Activated T-cell treated with anti-CD3 and anti-CD28 coated beads, Interleukin-2, amount 50 U/mL, for 72 hours (primary cell): ENCODE measurements around the gene ROPN1L. TPM values are rescaled to one million over a fixed set of nuclear protein-coding genes. Genes with fewer than 3 reads are reported as not detected.

ENCODE experiments used
- ATAC-seq, 2 donors: fragments of 150-1000 bp; cut with Tn5 transposase; replicated peaks in 1 of 2; 2 replicates each; pipeline ENCODE4 v1.10.0; 2021; ENCODE audit warnings: moderate library complexity in 2 of 2, mild to moderate bottlenecking in 1 of 2
- DNase-seq, 2 donors: peaks; one replicate each; pipeline ENCODE4 v3.0.0; 2021 to 2022; ENCODE audit warnings: mixed read lengths in 1 of 2
- H3K27ac Mint-ChIP-seq: one replicate; pipeline ENCODE4 v1.8.0; 2022; ENCODE audit warnings: mild to moderate bottlenecking, moderate library complexity, mixed read lengths
- H3K27me3 Mint-ChIP-seq: one replicate; pipeline ENCODE4 v1.8.0; 2022; ENCODE audit warnings: low read depth, mixed read lengths
- H3K36me3 Mint-ChIP-seq, 2 donors: one replicate each; pipeline ENCODE4 v1.8.0; 2022; ENCODE audit warnings: mixed read lengths in 2 of 2, mild to moderate bottlenecking in 1 of 2; ENCODE audit not compliant: insufficient read depth in 2 of 2
- H3K4me1 Mint-ChIP-seq: one replicate; pipeline ENCODE4 v1.8.0; 2022; ENCODE audit warnings: low read depth, mixed read lengths
- H3K4me3 Mint-ChIP-seq, 2 donors: one replicate each; pipeline ENCODE4 v1.8.0; 2022; ENCODE audit warnings: mild to moderate bottlenecking in 2 of 2, mixed read lengths in 2 of 2, moderate library complexity in 2 of 2
- H3K9me3 Mint-ChIP-seq, 2 donors: one replicate each; pipeline ENCODE4 v1.8.0; 2022; ENCODE audit warnings: mixed read lengths in 2 of 2
- total RNA-seq, 2 donors: library from RNA; stranded (reverse); gene quantifications; one replicate each; pipeline ENCODE4 v1.2.3, GENCODE V29; 2022

Gene ROPN1L
- total RNA-seq, 2 donors from 2014 or later: 0.26 to 0.58 TPM

DNA sequence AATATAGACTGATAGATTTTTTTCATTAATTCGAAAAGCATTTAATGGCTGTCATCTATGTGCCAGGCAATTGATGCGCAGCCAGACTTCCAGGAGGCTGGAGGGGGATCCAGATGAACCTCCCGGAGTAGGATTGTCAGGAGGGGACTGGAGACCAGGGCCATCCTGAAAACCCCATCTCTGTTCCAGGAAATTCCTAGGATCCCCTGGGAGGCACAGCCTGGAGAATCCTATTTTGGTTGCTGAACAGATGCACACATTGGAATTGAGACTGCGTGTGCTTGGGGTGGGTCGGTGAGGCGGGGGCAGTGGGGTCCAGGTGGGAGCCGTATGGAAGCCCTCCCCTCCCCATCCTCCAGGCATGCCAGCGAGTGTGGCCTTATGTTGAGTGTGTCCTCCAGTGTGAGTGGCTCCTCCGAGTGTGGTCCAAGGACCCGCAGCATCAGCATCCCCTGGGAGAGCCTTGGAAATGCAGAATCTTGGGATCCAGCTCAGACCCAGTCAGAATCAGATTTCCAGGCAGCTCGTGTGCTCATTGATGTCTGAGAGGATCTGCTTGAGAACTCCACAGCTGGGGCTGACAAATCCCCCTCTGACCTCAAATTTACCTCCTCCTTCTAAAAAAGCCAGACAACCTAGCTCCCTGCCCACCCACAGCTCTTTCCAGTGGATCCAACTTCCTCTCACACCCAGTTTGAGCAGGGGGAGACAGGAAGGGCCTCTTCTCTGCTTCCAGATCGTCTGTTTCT, 38.7 kb downstream of the ROPN1L start:
- Mint-ChIP-seq H3K4me3 (no peak overlapping the region), H3K36me3 (no peaks in the 10 kb centered on the region), H3K4me1 (no peaks in the 10 kb centered on the region), H3K27me3 (no peaks in the 10 kb centered on the region), H3K27ac (no peak overlapping the region), H3K9me3 (no peaks in the 10 kb centered on the region)
- DNase-seq (no peak), ATAC-seq (no peak)

DNA sequence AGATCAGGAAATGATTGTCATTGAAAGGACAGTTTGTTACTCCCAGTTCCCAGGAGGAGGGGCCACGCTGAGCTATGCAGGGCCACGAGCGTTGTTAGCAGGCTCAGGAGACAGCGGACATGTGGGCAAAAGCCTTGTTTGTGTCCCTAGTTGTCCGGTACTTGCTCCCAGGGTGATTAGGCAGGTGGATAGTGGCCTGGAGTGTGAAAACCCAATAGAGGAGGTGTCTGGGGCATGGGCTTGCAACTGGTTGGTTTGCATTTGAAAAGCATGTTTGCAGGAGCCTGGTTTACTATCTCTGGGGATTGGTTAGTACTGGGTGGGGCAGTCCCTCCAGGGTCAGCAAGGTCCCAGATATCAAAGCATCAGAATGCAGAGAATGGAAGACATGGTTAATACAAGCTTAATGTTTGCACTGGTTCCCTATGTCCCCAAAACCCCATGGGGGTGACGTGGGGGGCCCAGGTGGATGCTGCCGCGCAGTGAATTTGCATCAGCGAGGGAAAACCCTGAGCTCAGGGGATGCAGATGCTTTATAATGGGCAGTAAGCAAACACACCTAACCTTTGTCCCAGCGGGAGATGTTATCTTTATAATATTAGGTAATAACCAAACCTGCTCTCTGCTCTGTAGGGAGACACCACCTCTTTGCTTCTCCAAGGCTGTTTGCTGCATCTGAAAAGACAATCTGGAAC, 39.7 kb downstream of the ROPN1L start:
- Mint-ChIP-seq H3K4me3 (no peak overlapping the region), H3K27me3 (no peaks in the 10 kb centered on the region), H3K27ac (no peak overlapping the region), H3K4me1 (no peaks in the 10 kb centered on the region), H3K36me3 (no peaks in the 10 kb centered on the region), H3K9me3 (no peaks in the 10 kb centered on the region)
- no peak for ATAC-seq
- DNase-seq: no peak

DNA sequence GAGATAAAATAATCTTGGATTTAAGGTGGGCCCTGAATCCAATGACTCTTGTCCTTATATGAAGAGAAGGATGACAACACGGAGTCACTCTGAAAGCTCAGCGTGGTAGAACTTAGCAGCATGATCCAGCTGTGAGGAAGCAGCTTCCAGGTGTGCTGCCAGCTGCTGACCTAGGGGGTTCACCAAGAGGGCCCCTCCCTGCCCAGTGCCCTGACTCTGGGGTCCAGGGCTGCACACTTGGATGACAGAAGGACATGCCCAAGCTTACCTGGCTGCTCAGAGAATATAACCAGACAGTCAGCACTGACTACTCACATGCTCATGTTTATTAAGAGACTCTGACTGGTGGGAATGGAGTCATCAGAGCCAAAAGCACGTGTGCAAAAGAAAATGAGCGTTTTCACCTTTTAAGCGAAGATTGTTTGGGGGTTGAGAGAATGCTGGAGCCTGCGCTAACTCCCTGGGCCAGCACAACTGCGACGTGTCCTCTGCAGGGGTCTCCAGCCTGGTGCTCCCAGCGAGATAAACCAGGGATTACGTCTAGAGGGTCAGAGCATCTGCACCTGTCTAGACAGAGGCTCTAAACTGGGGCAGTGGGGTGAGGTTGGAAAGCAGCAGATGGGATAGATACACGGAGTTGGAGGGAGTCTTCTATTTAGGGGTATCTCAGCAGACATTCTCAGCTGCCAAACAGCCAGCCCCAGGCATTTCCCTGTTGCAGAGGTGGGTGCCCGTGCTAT, 41.3 kb downstream of the ROPN1L start:
- H3K27ac Mint-ChIP-seq: no peak overlapping the region
- no peak for DNase-seq
- H3K4me3 Mint-ChIP-seq: no peak overlapping the region
- no peaks in the 10 kb centered on the region for H3K4me1 Mint-ChIP-seq
- no peak for ATAC-seq
- no peaks in the 10 kb centered on the region for H3K27me3 Mint-ChIP-seq
- no peaks in the 10 kb centered on the region for H3K36me3 Mint-ChIP-seq
- no peaks in the 10 kb centered on the region for H3K9me3 Mint-ChIP-seq

DNA sequence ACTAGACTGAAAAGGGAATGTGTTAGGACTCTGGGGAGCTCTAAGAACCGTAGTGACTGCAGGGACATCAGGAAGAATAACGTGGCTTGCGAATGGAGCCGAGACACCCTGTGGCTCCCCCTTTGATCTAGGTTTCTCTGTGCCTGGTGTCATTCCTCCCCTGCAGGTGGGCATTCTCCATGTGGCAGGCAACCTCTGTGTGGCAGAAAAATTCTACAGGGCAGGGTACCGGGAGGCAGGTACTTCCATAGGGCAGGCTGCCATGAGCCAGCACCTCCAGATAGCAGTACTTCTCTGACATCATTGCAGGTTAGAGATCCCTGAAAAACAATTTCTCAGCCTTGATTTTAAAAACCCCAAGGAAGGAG, 43.1 kb downstream of the ROPN1L start:
- peaks cover 4% of the 10 kb centered on the region for H3K4me1 Mint-ChIP-seq
- no peak for DNase-seq
- no peak overlapping the region for H3K4me3 Mint-ChIP-seq
- no peaks in the 10 kb centered on the region for H3K27me3 Mint-ChIP-seq
- H3K9me3 Mint-ChIP-seq: no peaks in the 10 kb centered on the region
- ATAC-seq: no peak
- no peaks in the 10 kb centered on the region for H3K36me3 Mint-ChIP-seq
- no peak overlapping the region for H3K27ac Mint-ChIP-seq

DNA sequence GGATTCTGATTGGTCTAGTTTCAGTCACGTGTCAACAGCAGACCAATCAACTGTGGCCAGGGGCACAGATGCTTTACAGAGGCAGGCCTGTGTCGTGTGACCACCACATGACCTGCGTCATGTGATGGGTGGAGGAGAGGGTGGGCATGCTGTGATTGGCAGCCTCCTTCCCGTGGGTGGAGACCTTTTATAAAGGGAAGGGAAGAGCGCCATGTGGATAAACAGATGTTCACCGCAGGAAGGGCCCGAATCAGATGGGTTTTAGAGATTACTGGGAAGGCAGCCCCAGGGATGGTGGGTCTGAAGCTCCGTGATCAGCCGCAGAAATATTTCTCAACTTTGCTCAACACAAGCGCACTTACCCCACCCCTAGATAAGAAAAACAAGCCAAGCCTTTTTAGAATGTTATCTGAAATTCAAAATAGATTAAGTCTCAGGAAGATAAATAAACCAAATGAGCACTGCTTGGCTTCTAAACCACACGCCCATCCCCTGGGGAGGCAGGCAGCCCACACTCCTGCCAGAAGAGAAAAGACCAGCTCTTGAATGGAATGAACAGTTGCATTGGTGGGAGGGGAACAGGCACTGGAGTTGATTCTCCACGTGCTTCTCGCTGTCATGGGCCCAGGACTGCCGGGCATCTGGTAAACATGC, 43.6 kb downstream of the ROPN1L start:
- Mint-ChIP-seq H3K27me3 (no peaks in the 10 kb centered on the region), H3K27ac (no peak overlapping the region), H3K4me3 (no peak overlapping the region), H3K4me1 (peaks cover 9% of the 10 kb centered on the region), H3K36me3 (no peaks in the 10 kb centered on the region), H3K9me3 (no peaks in the 10 kb centered on the region)
- DNase-seq: no peak
- no peak for ATAC-seq

DNA sequence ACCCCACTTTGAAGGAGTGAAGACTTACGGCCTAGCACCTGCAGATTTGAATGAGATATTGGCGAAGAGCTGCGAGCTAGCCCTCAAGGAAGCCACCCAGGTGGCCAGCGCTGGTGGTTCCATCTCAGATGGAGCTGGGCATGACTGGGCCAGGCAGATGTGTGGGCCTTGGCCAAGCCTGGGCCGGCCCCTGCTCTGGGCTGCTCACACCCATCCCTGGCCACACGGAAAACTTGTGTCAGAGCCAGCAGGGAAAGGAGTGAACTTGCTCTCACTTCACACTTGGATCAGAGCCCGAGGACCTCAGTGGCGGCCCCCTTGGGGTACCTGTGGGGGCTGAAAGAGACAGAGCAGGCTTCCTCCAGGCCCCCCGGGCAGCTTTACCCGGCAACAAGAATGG, 44.2 kb downstream of the ROPN1L start:
- Mint-ChIP-seq H3K36me3 (no peaks in the 10 kb centered on the region), H3K27ac (no peak overlapping the region), H3K4me1 (peaks cover 11% of the 10 kb centered on the region), H3K27me3 (no peaks in the 10 kb centered on the region), H3K4me3 (no peak overlapping the region), H3K9me3 (no peaks in the 10 kb centered on the region)
- no peak for ATAC-seq
- no peak for DNase-seq

DNA sequence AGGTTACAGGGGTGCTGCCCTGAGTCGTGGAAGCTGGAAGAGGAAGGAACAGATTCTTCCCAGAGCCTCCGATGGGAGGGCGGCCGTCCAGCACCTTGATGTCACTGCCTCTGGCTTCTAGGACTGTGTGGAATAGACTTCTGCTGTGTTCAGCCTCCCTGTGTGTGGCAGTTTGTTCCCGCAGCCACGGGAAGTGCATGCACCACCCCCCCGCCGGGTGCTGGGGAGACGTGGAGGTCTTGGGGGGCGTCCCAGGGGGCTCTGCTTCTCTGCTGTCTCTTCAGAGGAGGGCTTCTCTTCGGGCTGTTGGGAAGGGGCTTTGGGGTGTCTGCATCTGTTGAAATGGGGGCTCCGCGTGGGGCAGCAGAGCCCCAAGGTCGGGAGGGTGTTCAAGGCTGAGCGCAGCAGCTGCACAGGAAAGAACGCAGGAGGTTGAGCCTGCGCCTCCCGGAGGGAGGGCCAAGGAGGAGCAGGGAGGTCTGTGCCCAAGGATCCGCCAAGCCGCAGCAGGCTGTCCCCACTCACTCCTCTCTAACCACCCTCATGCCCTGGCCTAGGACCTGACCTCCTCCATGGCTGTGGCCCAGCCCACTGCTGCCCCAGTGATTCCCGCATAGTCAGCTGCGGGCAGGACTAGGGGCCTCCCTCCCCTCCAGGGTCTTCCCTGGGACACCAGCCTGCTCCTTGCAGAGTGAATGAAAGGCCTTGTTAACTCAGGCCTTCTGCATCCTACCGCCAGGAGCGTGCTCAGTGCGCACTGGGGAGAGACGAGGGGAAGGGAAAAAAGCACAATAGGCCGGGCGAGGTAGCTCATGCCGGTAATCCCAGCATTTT, 45.0 kb downstream of the ROPN1L start:
- ATAC-seq (no peak), DNase-seq (no peak)
- H3K27me3 Mint-ChIP-seq: no peaks in the 10 kb centered on the region
- H3K9me3 Mint-ChIP-seq: no peaks in the 10 kb centered on the region
- no peak overlapping the region for H3K27ac Mint-ChIP-seq
- no peaks in the 10 kb centered on the region for H3K36me3 Mint-ChIP-seq
- no peak overlapping the region for H3K4me3 Mint-ChIP-seq
- peaks cover 11% of the 10 kb centered on the region for H3K4me1 Mint-ChIP-seq

DNA sequence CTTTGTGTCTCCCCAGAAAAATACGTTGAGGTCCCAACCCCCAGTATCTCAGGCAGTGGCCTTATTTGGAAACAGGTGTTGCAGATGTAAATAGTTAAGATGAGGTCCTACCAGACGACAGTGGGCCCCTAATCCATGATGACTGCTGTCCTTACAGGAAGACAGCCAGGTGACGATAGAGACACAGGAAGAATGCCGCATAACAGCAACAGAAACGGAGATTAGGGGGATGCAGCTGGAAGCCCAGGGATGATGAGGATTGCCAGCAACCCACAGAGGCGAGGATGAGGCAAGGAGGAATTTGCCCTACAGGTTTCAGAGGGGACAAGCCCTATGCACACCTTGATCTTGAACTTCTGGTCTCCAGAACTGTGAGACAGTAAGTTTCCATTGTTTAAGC, 46.5 kb downstream of the ROPN1L start:
- DNase-seq: no peak
- no peaks in the 10 kb centered on the region for H3K9me3 Mint-ChIP-seq
- no peak overlapping the region for H3K27ac Mint-ChIP-seq
- H3K27me3 Mint-ChIP-seq: no peaks in the 10 kb centered on the region
- peaks cover 11% of the 10 kb centered on the region for H3K4me1 Mint-ChIP-seq
- H3K4me3 Mint-ChIP-seq: no peak overlapping the region
- no peak for ATAC-seq
- H3K36me3 Mint-ChIP-seq: no peaks in the 10 kb centered on the region

DNA sequence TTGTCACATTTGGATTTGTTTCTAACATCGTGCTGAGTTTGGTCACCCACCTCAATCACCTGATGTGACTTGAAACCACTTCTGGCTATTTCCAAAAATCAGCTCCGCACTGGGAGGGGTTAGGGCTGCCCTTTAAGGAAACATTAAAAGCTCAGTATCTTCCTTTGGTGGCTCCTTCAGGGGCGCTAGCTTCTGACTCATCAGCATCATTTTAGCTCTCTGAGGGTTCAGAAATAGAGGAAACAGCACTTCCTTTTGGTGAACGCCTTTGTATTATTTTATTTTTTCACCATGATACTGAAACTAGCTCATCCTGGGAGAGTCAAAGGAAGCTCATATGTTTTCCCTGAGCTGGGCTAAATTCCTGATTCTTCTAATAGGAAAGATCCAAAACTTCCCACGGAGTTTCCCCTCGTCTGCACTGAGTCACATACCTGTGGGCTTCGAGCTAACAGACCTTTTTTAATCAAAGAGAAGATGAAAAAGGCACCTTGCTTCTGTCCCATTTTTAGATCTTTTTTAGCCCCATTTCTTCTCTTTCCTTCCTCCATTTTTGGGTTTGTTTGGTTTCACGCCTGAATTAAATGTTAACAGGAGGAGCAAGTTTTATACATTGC, 48.2 kb downstream of the ROPN1L start:
- H3K4me1 Mint-ChIP-seq: peaks cover 11% of the 10 kb centered on the region
- DNase-seq (peak in 1 of 2 donors; percentile 4), ATAC-seq (peak; percentile 61 to 69)
- no peaks in the 10 kb centered on the region for H3K27me3 Mint-ChIP-seq
- H3K9me3 Mint-ChIP-seq: peaks cover 4 to 6% of the 10 kb centered on the region in 2 donors
- peak overlapping the region in 1 of 2 donors; percentile 42 for H3K4me3 Mint-ChIP-seq
- H3K27ac Mint-ChIP-seq: no peak overlapping the region
- peaks cover 7 to 8% of the 10 kb centered on the region in 2 donors for H3K36me3 Mint-ChIP-seq

DNA sequence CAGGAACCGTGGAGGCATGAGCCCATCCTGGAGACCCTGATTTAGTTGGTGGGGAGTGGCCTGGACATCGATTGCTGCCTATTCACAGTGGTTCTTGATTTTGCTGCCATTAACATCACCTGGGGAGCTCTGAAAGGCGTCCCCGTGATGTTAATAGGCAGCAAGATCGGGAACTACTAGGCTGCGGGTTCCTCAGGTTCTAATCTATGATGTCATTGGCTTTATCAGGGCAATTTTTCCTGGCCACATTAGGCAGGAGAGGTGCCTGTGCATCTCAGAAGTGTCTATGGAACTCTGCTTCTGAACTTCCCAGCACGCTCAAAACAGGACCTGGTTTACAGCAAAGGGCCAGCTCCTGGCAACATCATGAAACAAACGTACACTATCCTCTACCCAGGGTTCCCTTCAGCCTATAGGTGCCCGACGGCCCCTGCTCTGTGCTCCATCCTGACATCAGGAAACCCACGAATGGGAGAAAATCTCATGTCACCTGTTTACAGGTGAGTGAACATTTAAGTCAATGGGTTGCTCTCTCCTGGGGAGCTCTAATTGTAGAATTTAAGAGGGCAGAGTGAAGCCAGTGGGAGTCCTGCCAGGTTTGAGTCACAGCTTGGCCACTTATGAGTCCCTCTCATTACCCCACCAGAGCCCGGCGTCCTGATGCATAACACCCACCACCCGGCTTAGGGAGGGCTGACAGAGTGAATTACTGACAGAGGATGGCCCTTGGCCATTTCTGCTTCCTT, 49.4 kb downstream of the ROPN1L start:
- no peak for ATAC-seq
- Mint-ChIP-seq H3K36me3 (peaks cover 9 to 10% of the 10 kb centered on the region in 2 donors), H3K9me3 (peaks cover 4 to 9% of the 10 kb centered on the region in 2 donors), H3K27me3 (no peaks in the 10 kb centered on the region), H3K27ac (no peak overlapping the region), H3K4me3 (no peak overlapping the region), H3K4me1 (peaks cover 11% of the 10 kb centered on the region)
- no peak for DNase-seq

DNA sequence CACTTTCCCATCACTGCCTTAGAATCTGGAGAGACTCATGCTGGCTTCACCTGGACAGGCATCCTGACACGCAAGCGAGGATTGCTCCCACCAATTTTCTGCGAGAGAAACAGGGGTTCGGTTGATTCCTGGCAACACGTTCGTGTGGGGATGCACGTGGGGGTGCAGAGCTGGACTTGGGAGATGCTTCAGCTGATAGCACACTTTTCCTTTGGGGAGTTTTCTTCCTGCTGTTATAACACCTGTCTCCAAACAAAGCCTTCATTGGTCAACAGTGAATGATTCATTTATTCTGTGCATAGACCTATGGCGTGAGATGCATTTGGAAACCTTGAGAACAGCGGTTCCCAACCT, 50.0 kb downstream of the ROPN1L start:
- H3K36me3 Mint-ChIP-seq: peaks cover 9 to 10% of the 10 kb centered on the region in 2 donors

More for the DNA sequence above, 50.0 kb downstream of the ROPN1L start:
- Mint-ChIP-seq H3K27ac (no peak overlapping the region), H3K9me3 (peaks cover 4 to 9% of the 10 kb centered on the region in 2 donors), H3K4me1 (peaks cover 11% of the 10 kb centered on the region), H3K27me3 (no peaks in the 10 kb centered on the region), H3K4me3 (no peak overlapping the region)
- no peak for DNase-seq
- no peak for ATAC-seq
